ENCODE results near the gene FMO1.

DNA sequence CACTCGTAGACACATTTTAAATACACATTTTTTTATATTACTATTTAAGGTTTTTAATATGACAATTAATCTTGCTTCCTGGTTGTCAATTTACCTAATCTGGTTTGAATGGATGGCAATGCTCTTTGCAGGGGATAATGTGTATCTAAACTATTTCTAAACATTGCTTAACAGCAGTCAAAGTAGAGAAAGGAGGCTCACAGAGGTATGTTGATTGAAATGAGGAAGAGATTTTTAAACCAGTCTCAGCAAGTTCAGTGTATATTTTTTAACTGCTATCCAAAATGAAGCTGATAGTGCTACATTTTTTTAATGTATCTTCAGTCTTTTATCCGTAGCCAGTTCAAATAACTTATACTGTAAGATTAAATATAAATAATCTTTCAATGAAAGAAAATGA, 17.4 kb downstream of the FMO1 start:
- TF ChIP-seq CTCF (IDR thresholded peaks at IDR 0.05; ENCODE audit: borderline replicate concordance, extremely low read depth, low read length, poor library complexity, severe bottlenecking) (no peak), EZH2 (IDR thresholded peaks at IDR 0.05; ENCODE audit: borderline replicate concordance, low read depth, low read length, severe bottlenecking) (no peak)
